GM12878 (cell line): ENCODE measurements around the gene CENPF. TPM values are rescaled to one million over a fixed set of nuclear protein-coding genes. Genes with fewer than 3 reads are reported as not detected.

Experiments
- ATAC-seq: fragments of 200-7000 bp; cut with Tn5 transposase; 3 replicates; pipeline ENCODE4 v1.9.1; 2020; ENCODE audit warnings: mild to moderate bottlenecking, moderate library complexity
- BruUV-seq: library from RNA; stranded (reverse); fragments of 400-500 nt; replicated peaks from 2 replicates; lab custom pipeline; 2021; lab: Mats Ljungman, UMichigan
- CTCF ChIA-PET: fragments of 300-600 bp; sonication (Branson Sonifier 250); formaldehyde crosslinking; extraction: SDS; loops from one replicate; lab custom pipeline; 2021; ENCODE audit warnings: inconsistent platforms; lab: Yijun Ruan, JAX
- POLR2A ChIA-PET: fragments of 350-600 bp; formaldehyde crosslinking; extraction: SDS; loops from one replicate; lab custom pipeline; 2021; ENCODE audit warnings: inconsistent platforms; lab: Charles Lee
- RAD21 ChIA-PET: fragments of 300-600 bp; sonication (Branson Sonifier 250); formaldehyde crosslinking; loops from one replicate; lab custom pipeline; 2023; ENCODE audit warnings: antibody characterized with exemption; ENCODE audit not compliant: unreplicated experiment; lab: Charles Lee
- SMC1A ChIA-PET: fragments of 300-600 bp; sonication (Branson Sonifier 250); formaldehyde crosslinking; loops from one replicate; lab custom pipeline; 2023; ENCODE audit not compliant: unreplicated experiment, uncharacterized antibody; lab: Charles Lee
- DNase-seq: peaks from one replicate; pipeline ENCODE4 v3.0.0-alpha.2; 2011; ENCODE audit warnings: low read depth, low spot score
- FAIRE-seq: peaks from 3 replicates; lab custom pipeline; 2011; peaks lifted over from hg19 to GRCh38; lab: Jason Lieb, UNC
- H2AFZ ChIP-seq: 2 replicates; pipeline ENCODE4 v1.6.0; 2011; ENCODE audit warnings: low read depth, low read length, control low read depth; ENCODE audit not compliant: control insufficient read depth
- H3K27ac ChIP-seq: 2 replicates; pipeline ENCODE4 v1.5.1; 2011; ENCODE audit warnings: control low read depth; ENCODE audit not compliant: control insufficient read depth, insufficient read depth
- H3K27me3 ChIP-seq, 2 experiments: replicated peaks in 1 of 2; 2 replicates each; pipeline versions ENCODE4 v1.6.0 to v1.6.1; 2011; ENCODE audit warnings: low read length in 1 of 2; ENCODE audit not compliant: control insufficient read depth in 2 of 2, insufficient read depth in 2 of 2
- H3K36me3 ChIP-seq, 2 experiments: 2 replicates each; pipeline ENCODE4 v1.5.1; 2011; ENCODE audit warnings: low read length in 1 of 2; ENCODE audit not compliant: control insufficient read depth in 2 of 2, insufficient read depth in 2 of 2
- H3K4me1 ChIP-seq: 2 replicates; pipeline ENCODE4 v1.6.1; 2011; ENCODE audit warnings: mild to moderate bottlenecking, low read length, moderate library complexity, mixed read lengths; ENCODE audit not compliant: control insufficient read depth, insufficient read depth
- H3K4me2 ChIP-seq: 2 replicates; pipeline ENCODE4 v1.6.0; 2011; ENCODE audit warnings: control low read depth; ENCODE audit not compliant: control insufficient read depth, insufficient read depth
- H3K4me3 ChIP-seq: fragments of 200-600 bp; sonication (generic); 2 replicates; pipeline ENCODE4 v1.5.1; 2016
- H3K79me2 ChIP-seq: 2 replicates; pipeline ENCODE4 v1.6.0; 2011; ENCODE audit warnings: low read length; ENCODE audit not compliant: control insufficient read depth, insufficient read depth
- H3K9ac ChIP-seq: 2 replicates; pipeline ENCODE4 v1.8.0; 2011; ENCODE audit warnings: low read length, control low read depth, mixed read lengths; ENCODE audit not compliant: control insufficient read depth, insufficient read depth
- H3K9me3 ChIP-seq: replicated peaks from 3 replicates; pipeline ENCODE4 v1.5.1; 2011; ENCODE audit warnings: mild to moderate bottlenecking, low read length; ENCODE audit not compliant: control insufficient read depth, insufficient read depth
- H4K20me1 ChIP-seq: 2 replicates; pipeline ENCODE4 v1.6.0; 2011; ENCODE audit not compliant: control insufficient read depth, insufficient read depth
- BCL11A ChIP-seq: IDR thresholded peaks from 2 replicates; pipeline ENCODE4 v1.6.1; 2011; ENCODE audit warnings: low read depth, low read length
- BCL3 ChIP-seq: IDR thresholded peaks from 2 replicates; pipeline ENCODE4 v1.6.1; 2011; ENCODE audit warnings: borderline replicate concordance, low read depth, mild to moderate bottlenecking, moderate library complexity, low read length; ENCODE audit not compliant: insufficient read depth, poor library complexity, severe bottlenecking
- CHD2 ChIP-seq: IDR thresholded peaks from 2 replicates; pipeline ENCODE4 v1.6.1; 2011; ENCODE audit warnings: low read depth, low read length, improper control_type of control experiment, borderline replicate concordance
- FOS ChIP-seq: IDR thresholded peaks from 3 replicates; pipeline ENCODE4 v1.6.1; 2011; ENCODE audit warnings: borderline replicate concordance; ENCODE audit not compliant: insufficient read length; ENCODE audit errors: extremely low read depth
- HDAC6 ChIP-seq: fragments of 200-600 bp; sonication (generic); IDR thresholded peaks from one replicate; pipeline ENCODE4 v1.8.0; 2017; ENCODE audit warnings: antibody characterized with exemption; ENCODE audit not compliant: unreplicated experiment
- IRF3 ChIP-seq: fragments of 450-650 bp; IDR thresholded peaks from 2 replicates; pipeline ENCODE4 v1.6.1; 2014; ENCODE audit warnings: mild to moderate bottlenecking
- NFYA ChIP-seq: IDR thresholded peaks from 2 replicates; pipeline ENCODE4 v1.6.1; 2011; ENCODE audit warnings: low read depth, mild to moderate bottlenecking, low read length, improper control_type of control experiment, borderline replicate concordance
- NKRF ChIP-seq: fragments of 450-650 bp; conservative IDR thresholded peaks from 2 replicates; pipeline ENCODE4 v1.6.1; 2017; ENCODE audit warnings: mild to moderate bottlenecking, moderate library complexity
- PAX5 ChIP-seq: IDR thresholded peaks from 2 replicates; pipeline ENCODE4 v1.6.1; 2011; ENCODE audit warnings: low read depth, low read length, borderline replicate concordance
- PKNOX1 ChIP-seq: fragments of 450-650 bp; IDR thresholded peaks from 2 replicates; pipeline ENCODE4 v1.6.1; 2016; ENCODE audit warnings: mild to moderate bottlenecking
- PRDM15 ChIP-seq: fragments of 450-650 bp; formaldehyde crosslinking; IDR thresholded peaks from 2 replicates; pipeline ENCODE4 v1.4.0; 2020; ENCODE audit warnings: mild to moderate bottlenecking, moderate library complexity
- RAD51 ChIP-seq: fragments of 450-650 bp; IDR thresholded peaks from 2 replicates; pipeline ENCODE4 v1.6.1; 2016; ENCODE audit warnings: moderate library complexity, mild to moderate bottlenecking, inconsistent platforms
- SPI1 ChIP-seq: IDR thresholded peaks from 2 replicates; pipeline ENCODE4 v1.6.1; 2011; ENCODE audit warnings: low read depth, mild to moderate bottlenecking, low read length, moderate library complexity, borderline replicate concordance; ENCODE audit not compliant: insufficient read depth
- ZZZ3 ChIP-seq: IDR thresholded peaks from 2 replicates; pipeline ENCODE4 v1.6.1; 2011; ENCODE audit warnings: low read depth; ENCODE audit not compliant: control insufficient read depth, insufficient read length
- WGBS: methylation state at CpG from one replicate; pipeline ENCODE4 v1.1.6; 2016; ENCODE audit warnings: low lambda C conversion rate; ENCODE audit not compliant: insufficient replicate concordance, insufficient coverage; ENCODE audit errors: missing lambda C conversion rate; 5-methylcytosine and 5-hydroxymethylcytosine counted together
- in situ Hi-C: fragments of 300-500 bp; cut with MboI; formaldehyde crosslinking; loops from 9 replicates; pipeline ENCODE4 v1.14.3; 2018; ENCODE audit warnings: mixed read lengths
- intact Hi-C: fragments of 100-400 bp; cut with micrococcal nuclease; formaldehyde crosslinking; loops from one replicate; pipeline ENCODE4 v1.14.2; 2022; ENCODE audit not compliant: unreplicated experiment
- polyA plus RNA-seq, 11 experiments: library from polyadenylated mRNA; depleted of rRNA in 4 of 11; unstranded in 6 of 11; stranded (reverse) in 5 of 11; fragments of >200 nt; fragmentation: Nextera tagmentation in 4 of 11; fragmentation: Illumina TruSeq in 1 of 11; extraction: Ambion mirVana in 4 of 11; extraction: Trizol in 1 of 11; gene quantifications; 1 replicate in 1 of 11; 2 replicates in 10 of 11; pipeline versions ENCODE4 v1.2.1 to v1.2.3, GENCODE V29; 2011 to 2016; ENCODE audit warnings: inconsistent platforms in 2 of 11, missing spikeins in 2 of 11, low read depth in 1 of 11
- total RNA-seq, 4 experiments: library from RNA; depleted of rRNA in 3 of 4; stranded (reverse); fragments of >200 nt in 3 of 4; fragmentation: Illumina TruSeq in 1 of 4; extraction: Trizol in 1 of 4; gene quantifications; 2 replicates each; pipeline versions ENCODE4 v1.2.1 to v1.2.3, GENCODE V29; 2013 to 2021

The CENPF gene
- total and polyA plus RNA-seq, 10 of the 15 experiments (the other 5 are each of a cell fraction or from before 2014, with no cell fraction given), result 26.0 to 132 (median 70.5) TPM

GRCh38 chr1:214686497-214686896 lies 83.5 kb downstream of the CENPF start (continued):
- no peak for TF ChIP-seq NKRF
- no peak for TF ChIP-seq ZZZ3
- TF ChIP-seq PAX5, result no peak
- no peak for TF ChIP-seq PKNOX1

- ATAC-seq (no peak), FAIRE-seq (no peak), DNase-seq (no peak)
- RAD21 ChIA-PET, result no interaction called here
- no peaks in the 10 kb centered on the region for H4K20me1 ChIP-seq
- H3K9me3 ChIP-seq, result no peaks in the 10 kb centered on the region
- CTCF ChIA-PET, result no interaction called here
- intact Hi-C loops (no loop called here), in situ Hi-C loops (no loop called here)
- H3K4me2 ChIP-seq, result no peak overlapping the region
- SMC1A ChIA-PET, result interaction anchor here (0.9 kb wide), 1 partner anchor 8 kb away, joined by 3 read pairs; no protein-coding TSS in a partner anchor
- H3K36me3 ChIP-seq, result no peaks in the 10 kb centered on the region
- WGBS, result 2% methylated on average over 3 of the region's 3 CpGs
- no peak overlapping the region for H2AFZ ChIP-seq
- H3K79me2 ChIP-seq, result no peaks in the 10 kb centered on the region
- BruUV-seq, result no TSS peak
- POLR2A ChIA-PET, result no interaction called here
- H3K4me1 ChIP-seq, result no peaks in the 10 kb centered on the region
- no peak overlapping the region for H3K27ac ChIP-seq
- H3K27me3 ChIP-seq, result no peaks in the 10 kb centered on the region; a peak in 2 of 4 replicates
- H3K4me3 ChIP-seq, result no peak overlapping the region
- H3K9ac ChIP-seq, result no peak overlapping the region
- TF ChIP-seq FOS (no peak), NFYA (no peak), CHD2 (no peak), BCL11A (no peak), HDAC6 (no peak), RAD51 (no peak), IRF3 (no peak), PRDM15 (no peak), SPI1 (no peak), BCL3 (no peak)
These were observed 85.9 kb downstream of the CENPF start for GRCh38 chr1:214688891-214689290.
